GM12873 (cell line): Measurements from ENCODE around the gene ALG14.

Source experiments
- CTCF ChIP-seq: IDR thresholded peaks from 2 replicates; pipeline ENCODE4 v1.5.1; 2012; ENCODE audit warnings: low read depth, mild to moderate bottlenecking, moderate library complexity, low read length, control low read depth; ENCODE audit not compliant: insufficient read depth; ENCODE audit errors: missing control alignments

The ALG14 gene

GRCh38 chr1:94936861-94937620, 135.7 kb downstream of the ALG14 start:
- TF ChIP-seq CTCF = no peak

- no peak for TF ChIP-seq CTCF
Observed at GRCh38 chr1:94935476-94935875, 137.3 kb downstream of the ALG14 start.

GRCh38 chr1:94935034-94935433, 137.7 kb downstream of the ALG14 start:
- no peak for TF ChIP-seq CTCF

GRCh38 chr1:94934551-94934950, 138.2 kb downstream of the ALG14 start:
- no peak for TF ChIP-seq CTCF

GRCh38 chr1:94931254-94931841, 141.4 kb downstream of the ALG14 start:
- TF ChIP-seq CTCF = no peak

- no peak for TF ChIP-seq CTCF
Observed at GRCh38 chr1:94929351-94930217, 143.2 kb downstream of the ALG14 start.
